GM10847 (cell line): ENCODE measurements around the gene ZNF831.

Source experiments
- POLR2A ChIP-seq: IDR thresholded peaks from 2 replicates; pipeline ENCODE4 v1.6.1; 2011; ENCODE audit not compliant: insufficient read length; ENCODE audit errors: extremely low read depth

Gene ZNF831

DNA sequence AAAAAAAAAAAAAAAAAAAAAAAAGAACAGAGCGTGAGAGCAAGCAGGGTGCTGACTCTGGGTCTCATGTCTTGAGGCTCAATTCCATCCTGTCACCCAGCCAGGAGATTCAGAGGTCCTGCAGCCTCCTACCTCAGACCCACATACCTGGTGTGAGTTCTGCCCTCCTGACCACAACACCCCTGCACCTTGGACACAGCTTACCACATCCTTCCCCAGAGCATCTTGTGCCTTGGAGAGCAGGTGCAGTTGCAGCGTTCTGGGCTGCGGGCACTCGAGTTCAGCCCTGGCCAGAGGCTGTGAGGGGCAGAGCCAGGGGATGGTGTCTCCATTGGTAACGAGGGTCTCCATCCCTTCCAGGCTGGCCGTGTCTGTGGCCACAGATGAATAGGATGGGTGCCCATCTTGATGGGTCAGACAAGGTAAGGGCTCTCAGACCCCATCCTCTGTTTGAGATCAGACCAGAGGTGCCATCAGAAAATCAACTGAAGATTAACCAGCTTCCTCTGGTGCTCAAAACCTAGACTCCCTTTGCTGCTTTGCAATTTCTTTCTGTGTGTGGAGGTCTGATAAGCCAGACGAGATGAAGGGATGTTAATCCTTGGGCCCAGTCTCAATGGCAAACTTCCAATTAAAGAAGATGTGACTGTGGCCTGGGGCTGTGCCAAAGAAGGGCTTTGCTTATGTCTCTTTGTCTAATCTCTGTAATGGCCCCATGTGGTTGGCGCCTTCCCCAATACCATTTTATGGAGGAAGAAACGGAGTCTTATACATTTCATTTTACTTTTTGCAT, 14.7 kb upstream of the ZNF831 start:
- no peak for TF ChIP-seq POLR2A

DNA sequence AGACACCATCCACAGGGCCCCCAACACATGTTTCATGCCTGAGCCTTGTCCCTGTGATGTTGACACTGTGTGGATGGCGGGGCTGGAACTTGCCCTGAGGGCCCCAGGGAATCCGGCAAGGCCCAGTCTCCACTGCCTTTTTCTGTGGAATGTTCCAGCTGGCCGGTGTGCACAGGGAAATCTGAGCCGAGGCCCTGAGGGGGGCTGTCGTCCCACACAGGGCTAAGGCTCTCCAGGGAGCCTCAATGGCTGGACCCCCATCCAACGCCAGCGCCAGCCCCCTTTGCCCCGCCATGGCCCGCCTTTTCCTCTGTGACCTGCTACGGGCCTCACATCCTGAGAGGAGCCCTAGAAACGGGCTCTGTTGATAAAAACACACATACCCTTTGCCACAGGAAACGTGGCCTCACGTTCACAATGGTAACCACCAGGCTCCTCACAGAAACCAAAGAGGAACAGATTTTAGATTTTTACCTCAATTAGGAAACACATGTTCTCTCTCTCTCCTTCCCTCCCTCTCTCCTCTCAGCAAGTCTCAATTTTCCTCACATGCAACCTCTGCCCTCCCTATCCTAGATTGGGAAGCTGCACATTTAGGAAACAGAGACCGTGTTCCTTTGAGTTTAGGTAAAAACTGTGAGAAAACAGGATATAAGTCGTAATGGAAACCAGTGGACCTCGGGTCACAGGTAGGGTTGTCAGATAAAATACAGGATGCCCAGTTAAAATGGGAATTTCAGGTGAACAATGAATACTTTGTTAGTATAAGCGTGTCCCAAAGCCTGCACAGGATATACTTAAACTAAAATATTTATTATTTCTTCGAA, 13.7 kb upstream of the ZNF831 start:
- no peak for TF ChIP-seq POLR2A

DNA sequence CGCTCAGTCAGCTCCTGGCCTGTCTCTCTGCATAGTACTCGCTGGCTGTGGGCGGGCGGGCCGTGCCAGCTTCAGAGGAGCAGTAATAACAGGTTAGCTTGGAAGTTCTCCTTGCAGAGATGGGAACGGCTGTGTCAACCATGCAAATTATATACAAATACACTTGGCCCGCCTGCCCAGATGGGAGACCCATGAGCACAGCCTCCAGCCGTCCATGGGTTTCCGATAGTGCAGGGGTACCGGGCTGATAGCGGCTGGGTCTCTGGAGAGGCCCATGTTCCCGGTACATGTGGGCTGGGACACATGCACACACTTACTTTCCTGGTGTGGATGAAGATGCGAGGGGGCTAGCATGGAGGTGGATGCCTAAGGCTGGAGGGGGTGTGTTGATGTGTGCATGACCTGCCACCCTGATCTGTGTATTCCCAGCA, 12.8 kb upstream of the ZNF831 start:
- TF ChIP-seq POLR2A, result no peak

DNA sequence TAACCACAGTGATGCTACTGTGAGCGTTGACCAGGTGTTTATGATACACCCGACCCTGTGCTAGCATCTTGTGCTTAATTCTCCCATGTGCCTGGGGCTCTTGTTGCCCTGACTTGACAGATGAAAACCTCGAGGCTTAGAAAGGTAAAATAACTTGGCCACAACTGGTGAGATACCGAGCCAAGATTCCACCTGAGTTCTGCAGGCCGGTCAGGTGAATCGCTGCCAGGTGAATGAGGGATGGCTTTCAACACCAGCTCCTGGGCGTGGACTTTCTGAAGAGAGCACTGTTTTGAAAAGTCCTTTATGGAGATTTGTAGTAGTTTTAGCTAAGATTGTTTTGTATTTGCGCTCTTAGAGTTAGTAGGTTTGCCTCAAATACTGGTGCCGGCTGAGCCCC, 12.2 kb upstream of the ZNF831 start:
- TF ChIP-seq POLR2A, result no peak

DNA sequence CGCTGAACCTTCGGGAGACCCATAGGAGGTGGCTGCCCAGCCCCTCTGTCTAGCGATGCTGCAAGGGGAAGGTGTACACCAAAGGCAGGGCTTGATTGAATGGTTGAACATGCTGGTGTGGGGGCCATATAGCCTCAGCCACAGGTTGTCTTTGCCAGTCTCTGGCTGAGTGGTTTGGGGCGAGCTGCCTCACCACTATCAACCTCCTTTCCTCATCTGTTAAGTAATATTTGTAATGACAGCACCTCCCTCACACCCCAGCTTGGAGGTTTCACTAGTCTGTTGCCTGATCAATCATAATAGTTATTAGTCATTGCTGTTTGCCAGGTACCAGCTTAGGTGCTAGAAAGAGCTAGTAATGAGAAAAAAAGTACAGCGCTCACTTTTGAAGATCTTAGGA, 11.8 kb upstream of the ZNF831 start:
- TF ChIP-seq POLR2A, result no peak

DNA sequence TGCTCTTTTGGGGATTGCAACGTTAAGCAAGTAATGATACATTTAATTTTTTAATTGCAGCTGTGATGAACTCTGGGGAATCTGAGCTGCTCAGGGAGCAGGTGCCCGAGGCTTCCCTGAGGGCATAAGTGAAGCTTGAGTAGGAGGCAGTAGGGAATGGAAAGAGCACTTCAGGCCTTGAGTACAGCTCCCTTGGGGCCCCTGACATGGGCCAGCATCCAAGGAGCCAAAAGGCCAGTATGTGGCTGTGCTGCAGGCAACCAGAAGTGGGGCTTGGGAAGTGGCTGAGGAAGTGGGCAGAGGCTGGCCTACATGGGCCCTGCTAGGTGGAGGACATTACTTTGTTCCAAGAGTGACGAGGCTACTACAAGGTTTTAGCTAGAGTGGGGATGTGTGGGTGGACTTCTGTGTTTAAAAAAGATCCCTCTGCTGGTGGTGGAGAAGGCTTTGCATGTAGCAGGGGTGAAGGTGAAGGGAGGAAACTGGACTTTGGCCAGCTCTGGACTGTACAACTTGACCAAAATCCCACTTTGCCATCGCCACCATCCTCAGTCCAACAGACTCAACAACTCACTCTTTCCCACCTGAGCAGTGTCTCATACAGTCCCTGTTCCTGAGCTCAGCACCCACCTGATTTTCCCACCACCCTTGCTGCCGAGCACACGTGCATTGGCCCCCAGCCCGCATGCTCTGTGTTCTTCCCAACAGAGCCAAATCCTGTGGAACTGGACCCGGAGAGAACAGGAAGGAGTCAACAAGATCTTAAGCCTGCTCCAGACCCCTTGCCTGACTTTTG, 10.9 kb upstream of the ZNF831 start:
- TF ChIP-seq POLR2A, result no peak

DNA sequence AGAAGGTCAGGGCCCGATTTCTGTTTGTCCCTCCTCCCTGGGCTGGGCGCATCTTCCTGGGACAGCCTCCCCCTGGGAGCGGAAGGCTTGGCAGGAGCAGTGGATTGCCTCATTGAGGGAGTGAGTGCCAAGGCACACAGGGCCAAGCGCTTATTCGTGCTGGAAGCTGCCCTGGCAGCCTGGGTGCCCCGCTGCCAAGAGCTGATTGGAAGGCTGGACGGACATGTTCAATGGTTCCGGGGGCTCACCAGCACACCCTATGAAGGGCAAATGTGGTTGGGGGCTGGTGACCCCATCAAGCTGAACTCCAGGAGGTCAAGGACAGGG, 10.3 kb upstream of the ZNF831 start:
- TF ChIP-seq POLR2A, result no peak

DNA sequence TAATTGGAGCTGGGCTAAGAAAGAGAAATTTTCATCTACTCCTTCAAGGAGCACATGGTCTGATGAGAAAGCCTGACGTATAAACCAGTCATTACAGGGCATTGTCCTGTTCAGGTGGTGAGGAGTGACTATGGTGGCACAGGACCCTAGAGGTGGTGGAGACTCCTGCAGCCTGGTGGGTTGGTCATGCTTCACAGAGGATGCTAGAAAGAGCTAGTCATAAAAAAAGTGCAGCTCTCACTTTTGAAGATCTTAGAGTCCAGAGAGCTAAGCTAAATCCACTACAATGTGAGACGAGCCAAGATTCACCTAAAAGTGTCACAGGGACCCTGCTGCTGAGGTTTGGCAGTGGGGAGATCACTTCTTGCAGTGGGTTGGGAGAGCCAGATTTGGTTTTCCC, 9.8 kb upstream of the ZNF831 start:
- TF ChIP-seq POLR2A, result no peak

DNA sequence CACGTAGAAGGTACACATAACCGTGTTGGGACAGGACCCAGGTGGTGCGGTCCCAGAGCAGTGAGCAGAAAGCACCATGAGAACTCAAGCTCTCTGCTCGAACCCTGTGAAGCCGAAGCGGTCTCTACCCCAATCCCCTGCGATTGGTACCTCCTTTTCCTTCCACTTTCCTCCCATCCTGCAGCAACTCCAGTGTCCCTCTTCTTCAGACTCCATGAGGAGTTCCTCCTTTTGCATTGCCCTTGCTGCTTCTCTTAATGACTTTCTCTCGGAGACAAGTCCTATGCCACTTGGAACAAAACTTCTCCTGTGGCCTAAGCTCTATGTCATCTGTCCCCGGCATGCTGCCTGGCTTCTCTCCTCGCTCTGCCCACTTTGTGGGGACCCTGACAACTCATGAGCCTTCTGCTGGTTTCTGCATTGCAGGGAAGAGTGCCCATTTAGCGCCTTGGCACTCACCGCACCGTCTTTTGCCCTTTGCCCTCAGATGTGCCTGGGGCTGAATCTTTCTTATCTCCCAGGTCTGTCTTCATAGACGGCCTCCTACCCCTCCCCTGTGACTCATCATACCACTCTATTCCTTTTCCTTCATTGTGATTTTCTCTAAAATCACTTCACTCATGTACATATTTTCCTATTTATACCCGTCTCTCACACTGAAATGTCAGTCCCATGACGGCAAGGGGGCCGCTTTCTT, 9.2 kb upstream of the ZNF831 start:
- TF ChIP-seq POLR2A, result no peak

DNA sequence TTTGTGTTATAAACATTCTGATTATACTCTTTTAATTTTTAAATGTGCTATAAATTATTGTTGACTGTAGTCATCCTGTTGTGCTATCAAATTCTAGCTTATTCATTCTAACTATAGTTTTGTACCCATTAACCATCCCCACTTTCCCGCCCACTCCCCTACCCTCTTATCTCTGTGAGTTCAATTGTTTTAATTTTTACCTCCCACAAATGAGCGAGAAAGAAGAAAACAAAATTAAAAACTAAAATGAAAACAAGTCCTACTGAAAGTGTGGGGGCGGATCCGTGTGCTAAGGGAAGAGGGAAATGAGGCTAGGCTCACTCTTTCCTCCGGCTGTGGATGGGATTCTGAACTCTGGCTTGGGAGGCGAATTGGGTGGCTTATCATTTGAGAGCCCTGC, 6.6 kb upstream of the ZNF831 start:
- TF ChIP-seq POLR2A, result no peak

DNA sequence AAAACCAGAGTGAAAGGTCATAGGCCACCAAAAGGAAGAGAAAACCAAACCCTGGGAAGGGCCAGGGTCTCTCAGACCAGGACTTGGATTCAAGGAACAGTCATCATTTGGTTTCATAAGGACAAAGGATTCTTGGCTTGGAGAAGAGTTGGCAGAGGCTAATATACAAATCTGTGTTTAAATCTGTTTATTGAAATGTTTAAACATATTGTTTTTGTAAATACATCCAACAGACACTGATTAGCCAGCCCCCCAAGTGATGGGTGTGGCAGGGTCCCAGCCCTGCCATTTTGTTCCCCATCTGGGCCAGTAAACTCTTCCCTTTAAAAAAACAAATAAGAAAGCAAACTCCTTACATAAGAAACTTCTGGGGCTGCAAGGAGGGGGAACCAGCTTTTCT, 6.1 kb upstream of the ZNF831 start:
- TF ChIP-seq POLR2A, result no peak

DNA sequence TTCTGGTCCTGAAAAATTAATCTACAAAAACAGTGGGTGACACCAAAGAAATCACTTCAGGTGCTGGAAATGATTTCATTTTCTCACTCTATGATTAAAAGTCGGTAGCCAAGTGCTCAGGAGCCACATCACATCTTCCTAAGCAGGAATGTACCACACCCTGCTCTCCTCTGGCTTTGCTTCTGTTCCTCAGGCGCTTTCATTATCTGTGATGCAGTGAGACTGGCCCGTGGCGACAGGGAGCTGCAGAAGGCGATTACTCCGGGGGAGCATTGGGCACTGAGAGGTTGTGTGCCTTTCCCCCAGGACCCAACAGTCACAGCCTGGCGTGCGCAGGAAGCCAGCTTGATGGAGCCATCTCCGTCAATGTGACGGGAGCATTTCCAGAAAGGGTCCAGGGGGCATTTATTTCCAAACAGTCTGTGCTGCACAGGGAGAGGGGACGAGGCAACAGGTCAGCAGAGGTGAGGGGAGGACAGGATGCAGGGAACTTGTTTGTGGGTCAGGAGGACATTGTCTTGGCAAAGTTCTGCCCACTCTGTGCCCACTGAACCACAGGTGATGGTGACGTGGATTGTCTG, 5.6 kb upstream of the ZNF831 start:
- TF ChIP-seq POLR2A, result no peak

DNA sequence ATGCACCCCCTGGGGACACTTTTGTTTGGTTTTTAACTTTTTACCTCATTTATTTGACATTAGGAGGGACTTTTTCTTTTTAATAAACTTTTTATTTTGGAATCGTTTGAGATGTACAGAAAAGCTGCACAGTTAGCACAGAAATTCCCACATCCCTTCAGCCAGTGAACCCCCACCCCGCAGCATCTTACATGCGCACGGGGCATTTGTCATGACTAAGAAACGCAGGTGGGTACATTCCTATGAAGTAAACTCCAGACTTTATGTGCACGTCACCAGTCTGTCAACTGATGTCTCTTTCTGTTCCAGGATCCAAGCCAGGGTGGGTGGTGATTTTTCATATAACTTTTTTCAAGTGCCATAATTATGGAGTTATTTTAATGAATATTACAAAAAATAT, 4.9 kb upstream of the ZNF831 start:
- no peak for TF ChIP-seq POLR2A

DNA sequence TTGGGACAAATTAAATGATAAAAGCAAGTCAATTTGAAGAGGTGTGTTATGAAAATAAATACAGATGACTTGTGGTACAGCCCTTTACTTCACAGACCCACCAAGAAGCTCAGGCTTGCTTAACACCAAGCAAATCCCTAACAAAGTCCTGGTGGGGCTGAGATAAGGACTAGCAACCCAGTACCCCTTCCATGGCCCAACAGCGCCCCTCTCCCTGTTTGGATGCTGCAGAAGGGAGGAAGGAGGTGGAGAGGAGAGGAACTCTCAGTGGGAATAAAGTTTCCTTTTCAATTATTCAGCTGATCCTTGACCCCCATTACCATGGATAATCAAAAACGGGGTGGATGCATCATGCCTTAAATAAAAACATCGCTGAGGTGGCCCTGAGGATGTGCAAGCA, 4.5 kb upstream of the ZNF831 start:
- no peak for TF ChIP-seq POLR2A
